Measurements from ENCODE around the gene PGC.

DNA sequence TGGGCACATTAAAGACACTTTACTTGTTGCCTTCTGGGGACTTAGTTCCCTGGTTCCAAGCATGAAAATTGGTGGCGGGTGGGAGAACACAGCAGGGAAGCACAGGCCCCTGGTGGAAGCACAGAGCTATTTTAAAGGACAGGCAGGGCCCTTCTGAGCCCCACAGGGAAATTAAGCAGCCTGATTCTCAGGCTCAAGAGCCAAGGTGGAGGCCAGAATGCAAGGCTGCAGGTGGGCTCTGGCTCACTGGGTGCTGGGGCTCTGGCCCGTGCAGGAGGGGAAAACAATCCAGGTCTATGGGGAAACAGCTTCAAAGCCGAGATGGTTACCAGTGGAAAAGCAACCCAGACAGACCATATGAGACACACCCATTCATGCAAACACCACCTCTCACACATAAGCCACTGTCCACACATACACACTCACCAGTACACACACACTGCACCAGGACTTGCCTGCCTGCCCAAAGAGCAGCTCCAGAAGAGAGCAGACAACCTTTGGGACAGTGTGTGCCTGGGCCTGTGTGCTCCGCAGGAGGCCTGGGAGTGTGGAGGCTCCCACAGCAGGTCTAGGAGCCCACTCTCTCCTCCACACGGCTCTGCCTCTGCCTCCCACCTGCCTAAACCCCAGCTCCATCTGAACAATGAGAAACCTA, 42.4 kb downstream of the PGC start:
- no peak for TF ChIP-seq TAF1 (IDR thresholded peaks at IDR 0.05; ENCODE audit: borderline replicate concordance, insufficient read depth, low read length)
- TF ChIP-seq POLR2AphosphoS5 (IDR thresholded peaks at IDR 0.05; ENCODE audit: low read depth, low read length) = no peak
- no peak for TF ChIP-seq REST (IDR thresholded peaks at IDR 0.05; ENCODE audit: insufficient read depth in 1 of 2, low read depth in 2 of 2, low read length in 2 of 2)
- TF ChIP-seq FOXP2 (optimal IDR thresholded peaks at IDR 0.05; ENCODE audit: borderline replicate concordance, extremely low read depth, extremely low read length, insufficient read depth) = no peak
- TF ChIP-seq SIN3A (IDR thresholded peaks at IDR 0.05; ENCODE audit: borderline replicate concordance, insufficient read depth, low read length) = no peak

Data from PFSK-1 (cell line).